Measurements from ENCODE around the gene ARSG.
A peak's percentile ranks its signal among the peaks of the same experiment; 100 is the strongest.

ARSG gene

DNA sequence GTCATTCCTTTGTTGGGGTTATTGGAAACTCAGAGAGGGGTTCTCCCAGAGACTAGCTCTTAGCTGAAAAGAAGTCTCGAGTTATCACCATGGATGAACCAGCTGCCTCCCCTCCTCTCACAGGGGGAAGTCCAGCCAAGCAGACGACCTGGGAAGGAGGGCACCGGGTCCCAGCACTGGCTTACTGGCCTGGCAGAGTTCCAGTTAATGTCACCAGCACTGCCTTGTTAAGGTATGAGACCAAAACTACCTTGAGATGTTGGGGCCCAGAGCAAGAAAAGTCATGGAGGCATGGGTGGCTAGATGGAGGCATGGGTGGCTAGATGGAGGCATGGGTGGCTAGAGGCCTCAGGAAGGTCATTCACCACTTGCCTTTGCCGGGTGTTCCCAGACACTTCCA lies 93.6 kb downstream of the ARSG start:
- Mint-ChIP-seq H3K4me1 (ENCODE audit: low read depth) (peaks cover 22% of the 10 kb centered on the region), H3K4me3 (no peak overlapping the region), H3K27ac (no peak overlapping the region), H3K36me3 (ENCODE audit: low read depth) (peaks cover 2% of the 10 kb centered on the region), H3K27me3 (ENCODE audit: low read depth) (no peaks in the 10 kb centered on the region), H3K9me3 (no peaks in the 10 kb centered on the region)
- DNase-seq (ENCODE audit: low spot score), result no peak

- Mint-ChIP-seq H3K4me1 (ENCODE audit: low read depth) (peaks cover 22% of the 10 kb centered on the region), H3K36me3 (ENCODE audit: low read depth) (no peaks in the 10 kb centered on the region), H3K9me3 (no peaks in the 10 kb centered on the region), H3K27ac (no peak overlapping the region), H3K27me3 (ENCODE audit: low read depth) (no peaks in the 10 kb centered on the region), H3K4me3 (no peak overlapping the region)
- no peak for DNase-seq (ENCODE audit: low spot score)
Observed at GRCh38 chr17:68385490-68386215, 94.4 kb downstream of the ARSG start.

- Mint-ChIP-seq H3K27me3 (ENCODE audit: low read depth) (no peaks in the 10 kb centered on the region), H3K27ac (no peak overlapping the region), H3K36me3 (ENCODE audit: low read depth) (no peaks in the 10 kb centered on the region), H3K4me3 (no peak overlapping the region), H3K9me3 (no peaks in the 10 kb centered on the region), H3K4me1 (ENCODE audit: low read depth) (peaks cover 22% of the 10 kb centered on the region)
- DNase-seq (ENCODE audit: low spot score), result no peak
Observed at GRCh38 chr17:68387435-68388218, 96.3 kb downstream of the ARSG start.

DNA sequence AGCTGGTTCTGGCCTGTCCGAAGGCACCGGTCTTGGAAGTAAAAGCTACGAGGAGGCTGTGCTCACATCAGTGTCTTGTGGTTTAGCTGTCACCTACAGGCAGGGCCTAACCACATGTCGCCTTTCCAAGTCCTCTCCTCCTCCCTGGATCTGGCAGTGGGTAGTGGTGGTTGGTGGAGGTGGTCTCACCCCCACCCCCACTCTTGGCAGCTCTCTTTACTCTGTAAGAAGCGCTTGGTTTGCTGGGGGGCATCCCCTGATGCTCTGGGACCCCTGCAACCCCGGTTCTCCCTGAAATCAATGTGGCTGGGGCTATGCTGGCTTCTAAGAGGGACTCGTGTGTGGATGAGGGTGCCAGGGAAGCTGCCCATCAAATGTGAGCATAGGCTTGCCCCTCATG lies 97.7 kb downstream of the ARSG start:
- DNase-seq (ENCODE audit: low spot score), result no peak
- Mint-ChIP-seq H3K27me3 (ENCODE audit: low read depth) (no peaks in the 10 kb centered on the region), H3K36me3 (ENCODE audit: low read depth) (peaks cover 3% of the 10 kb centered on the region), H3K4me1 (ENCODE audit: low read depth) (peaks cover 10% of the 10 kb centered on the region), H3K9me3 (no peaks in the 10 kb centered on the region), H3K4me3 (no peak overlapping the region), H3K27ac (no peak overlapping the region)

- Mint-ChIP-seq H3K4me1 (ENCODE audit: low read depth) (peaks cover 4% of the 10 kb centered on the region), H3K9me3 (peaks cover 6% of the 10 kb centered on the region), H3K27ac (no peak overlapping the region), H3K4me3 (no peak overlapping the region), H3K27me3 (ENCODE audit: low read depth) (no peaks in the 10 kb centered on the region), H3K36me3 (ENCODE audit: low read depth) (peaks cover 14% of the 10 kb centered on the region)
- no peak for DNase-seq (ENCODE audit: low spot score)
Observed at GRCh38 chr17:68390888-68391545, 99.7 kb downstream of the ARSG start.

GRCh38 chr17:68391561-68392268 lies 100.4 kb downstream of the ARSG start:
- no peak overlapping the region for H3K27ac Mint-ChIP-seq
- no peaks in the 10 kb centered on the region for H3K27me3 Mint-ChIP-seq (ENCODE audit: low read depth)
- H3K9me3 Mint-ChIP-seq, result peaks cover 6% of the 10 kb centered on the region
- peaks cover 17% of the 10 kb centered on the region for H3K36me3 Mint-ChIP-seq (ENCODE audit: low read depth)
- DNase-seq (ENCODE audit: low spot score), result no peak
- H3K4me3 Mint-ChIP-seq, result no peak overlapping the region
- H3K4me1 Mint-ChIP-seq (ENCODE audit: low read depth), result peaks cover 5% of the 10 kb centered on the region

DNA sequence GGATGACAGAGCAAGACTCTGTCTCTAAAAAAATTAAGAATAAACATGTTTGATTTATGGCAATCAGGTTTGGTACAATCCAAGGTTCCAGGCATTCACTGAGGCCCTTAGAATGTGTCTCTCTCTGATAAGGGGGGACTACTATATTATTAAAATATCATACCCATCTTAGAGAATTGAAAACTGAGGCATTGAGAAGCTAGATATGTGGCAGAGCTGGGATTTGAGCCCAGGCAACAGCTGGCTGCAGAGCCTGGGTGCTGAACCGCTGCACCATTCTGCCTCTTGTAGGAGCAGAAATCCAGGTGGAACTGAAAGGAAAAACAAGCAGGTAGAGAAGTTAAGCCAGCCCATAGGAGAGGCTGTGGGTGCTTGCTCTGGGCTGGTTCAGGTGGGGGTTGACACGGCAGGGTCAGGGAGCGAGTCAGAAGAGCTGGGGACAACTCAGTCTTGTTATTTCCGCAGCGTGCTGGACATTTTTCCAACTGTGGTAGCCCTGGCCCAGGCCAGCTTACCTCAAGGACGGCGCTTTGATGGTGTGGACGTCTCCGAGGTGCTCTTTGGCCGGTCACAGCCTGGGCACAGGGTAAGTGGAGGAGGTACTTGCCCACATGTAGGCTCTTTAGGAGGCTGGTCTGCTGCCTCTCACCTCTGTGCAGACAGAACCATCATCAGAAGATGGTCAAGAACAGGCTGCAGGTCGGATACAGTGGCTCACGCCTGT lies 103.5 kb downstream of the ARSG start:
- H3K36me3 Mint-ChIP-seq (ENCODE audit: low read depth), result peaks cover 20% of the 10 kb centered on the region
- no peak overlapping the region for H3K4me3 Mint-ChIP-seq
- peaks cover 6% of the 10 kb centered on the region for H3K9me3 Mint-ChIP-seq
- peaks cover 24% of the 10 kb centered on the region for H3K4me1 Mint-ChIP-seq (ENCODE audit: low read depth)
- no peak for DNase-seq (ENCODE audit: low spot score)
- H3K27ac Mint-ChIP-seq, result no peak overlapping the region
- no peaks in the 10 kb centered on the region for H3K27me3 Mint-ChIP-seq (ENCODE audit: low read depth)

DNA sequence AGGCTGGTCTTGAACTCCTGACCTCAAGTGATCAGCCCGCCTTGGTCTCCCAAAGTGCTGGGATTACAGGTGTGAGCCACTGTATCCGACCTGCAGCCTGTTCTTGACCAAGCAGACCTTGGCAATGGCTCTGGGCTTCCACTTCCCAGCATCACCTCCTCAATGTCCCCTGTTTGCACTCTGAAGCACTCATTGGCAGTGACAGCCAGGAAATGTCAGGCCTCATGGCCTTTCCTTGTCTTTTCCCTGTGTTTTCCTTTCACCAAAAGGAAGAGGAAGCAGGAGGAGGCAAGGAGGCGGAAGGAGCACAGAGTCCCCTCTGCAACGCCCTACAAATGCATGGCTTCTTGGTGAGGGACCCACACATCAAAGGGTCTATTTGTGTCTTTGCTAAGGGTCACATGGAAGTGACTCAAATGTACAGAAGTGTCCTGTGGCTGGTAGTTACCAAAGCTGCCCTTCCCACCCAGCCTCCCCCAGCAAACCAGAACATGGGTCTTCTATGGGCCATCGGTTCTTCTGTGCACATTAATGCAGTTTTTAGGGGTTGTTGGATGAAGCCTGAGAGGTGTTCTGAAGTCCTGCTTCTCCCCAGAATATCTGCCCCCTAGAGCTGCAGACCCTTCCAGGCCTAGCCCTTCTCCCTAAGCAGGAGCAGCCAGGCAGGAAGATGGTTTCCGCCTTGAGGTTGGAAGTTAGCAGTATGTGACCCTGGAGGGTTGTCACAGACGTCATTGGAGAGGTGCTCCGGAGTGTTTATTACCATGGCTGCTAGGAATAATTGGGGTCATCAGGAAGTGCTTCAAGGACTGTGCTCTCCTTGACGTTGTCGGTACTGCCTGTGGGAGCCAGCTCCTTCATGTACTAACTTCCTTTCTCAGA lies 105.2 kb downstream of the ARSG start:
- no peak for DNase-seq (ENCODE audit: low spot score)
- peaks cover 31% of the 10 kb centered on the region for H3K4me1 Mint-ChIP-seq (ENCODE audit: low read depth)
- H3K27me3 Mint-ChIP-seq (ENCODE audit: low read depth), result no peaks in the 10 kb centered on the region
- H3K9me3 Mint-ChIP-seq, result peaks cover 6% of the 10 kb centered on the region
- H3K4me3 Mint-ChIP-seq, result no peak overlapping the region
- H3K36me3 Mint-ChIP-seq (ENCODE audit: low read depth), result peaks cover 26% of the 10 kb centered on the region
- H3K27ac Mint-ChIP-seq, result peak overlapping the region; percentile 37

DNA sequence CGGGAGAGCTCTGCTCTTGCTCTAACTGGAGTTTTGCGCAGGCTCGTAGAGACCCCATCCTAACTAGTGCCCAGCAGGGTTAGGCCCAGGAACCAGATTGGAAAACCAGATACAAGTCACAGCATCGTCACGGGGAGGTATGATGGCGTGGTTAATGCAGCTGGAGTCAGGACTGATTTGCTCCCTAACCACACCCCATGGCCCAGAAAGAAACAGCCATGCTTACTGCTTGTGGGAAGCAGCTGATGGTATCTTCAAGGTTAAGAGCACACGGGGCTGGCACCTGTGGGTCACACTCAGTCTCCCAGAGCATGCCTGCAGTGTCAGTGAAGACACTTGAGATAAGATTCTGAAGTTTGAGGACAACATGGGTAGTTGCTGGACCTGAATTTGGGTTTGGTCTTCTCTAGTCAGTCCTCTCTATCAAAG lies 105.8 kb downstream of the ARSG start:
- H3K9me3 Mint-ChIP-seq, result peaks cover 6% of the 10 kb centered on the region
- peak overlapping the region; percentile 37 for H3K27ac Mint-ChIP-seq
- peaks cover 31% of the 10 kb centered on the region for H3K36me3 Mint-ChIP-seq (ENCODE audit: low read depth)
- H3K4me3 Mint-ChIP-seq, result peak overlapping the region; percentile 17
- peaks cover 31% of the 10 kb centered on the region for H3K4me1 Mint-ChIP-seq (ENCODE audit: low read depth)
- H3K27me3 Mint-ChIP-seq (ENCODE audit: low read depth), result no peaks in the 10 kb centered on the region
- no peak for DNase-seq (ENCODE audit: low spot score)

GRCh38 chr17:68398691-68399637 lies 107.7 kb downstream of the ARSG start:
- Mint-ChIP-seq H3K27ac (peak overlapping the region; percentile 70), H3K36me3 (ENCODE audit: low read depth) (peaks cover 34% of the 10 kb centered on the region), H3K9me3 (peaks cover 8% of the 10 kb centered on the region), H3K4me3 (peak overlapping the region; percentile 52), H3K27me3 (ENCODE audit: low read depth) (no peaks in the 10 kb centered on the region), H3K4me1 (ENCODE audit: low read depth) (peaks cover 31% of the 10 kb centered on the region)
- DNase-seq (ENCODE audit: low spot score), result no peak

- DNase-seq (ENCODE audit: low spot score), result peak; percentile 49
- H3K4me3 Mint-ChIP-seq, result peak overlapping the region; percentile 32
- H3K36me3 Mint-ChIP-seq (ENCODE audit: low read depth), result peaks cover 36% of the 10 kb centered on the region
- H3K27me3 Mint-ChIP-seq (ENCODE audit: low read depth), result no peaks in the 10 kb centered on the region
- H3K4me1 Mint-ChIP-seq (ENCODE audit: low read depth), result peaks cover 31% of the 10 kb centered on the region
- H3K9me3 Mint-ChIP-seq, result peaks cover 14% of the 10 kb centered on the region
- peak overlapping the region; percentile 63 for H3K27ac Mint-ChIP-seq
Observed at GRCh38 chr17:68399638-68400403, 108.5 kb downstream of the ARSG start.
